Inflammatory macrophage treated with lipopolysaccharide for 4 hours (primary cell): ENCODE measurements around the gene LGALSL.
A peak's percentile ranks its signal among the peaks of the same experiment; 100 is the strongest.

Source experiments
- DNase-seq: peaks from one replicate; pipeline ENCODE4 v3.0.0-alpha.2; 2020

The LGALSL gene

DNA sequence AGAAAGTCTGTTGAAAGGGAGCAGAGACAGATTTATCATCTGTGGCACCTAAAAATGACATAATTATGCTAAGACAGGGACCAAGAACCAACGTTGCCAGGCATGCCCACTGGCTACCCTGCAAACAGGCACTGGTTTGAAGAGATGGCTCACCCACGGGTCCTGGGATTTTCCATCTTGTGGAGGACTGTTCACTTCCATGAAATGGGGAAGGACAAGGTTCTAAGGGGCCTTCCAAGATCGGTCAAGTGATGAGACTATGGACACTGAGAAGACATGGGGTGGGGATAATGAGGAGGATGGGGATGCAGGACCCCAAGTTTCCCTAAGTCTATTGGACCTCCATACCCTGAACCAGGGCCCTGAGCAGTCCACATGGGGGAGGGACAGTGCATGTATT lies 18.9 kb downstream of the LGALSL start:
- DNase-seq: peak; percentile 23

DNA sequence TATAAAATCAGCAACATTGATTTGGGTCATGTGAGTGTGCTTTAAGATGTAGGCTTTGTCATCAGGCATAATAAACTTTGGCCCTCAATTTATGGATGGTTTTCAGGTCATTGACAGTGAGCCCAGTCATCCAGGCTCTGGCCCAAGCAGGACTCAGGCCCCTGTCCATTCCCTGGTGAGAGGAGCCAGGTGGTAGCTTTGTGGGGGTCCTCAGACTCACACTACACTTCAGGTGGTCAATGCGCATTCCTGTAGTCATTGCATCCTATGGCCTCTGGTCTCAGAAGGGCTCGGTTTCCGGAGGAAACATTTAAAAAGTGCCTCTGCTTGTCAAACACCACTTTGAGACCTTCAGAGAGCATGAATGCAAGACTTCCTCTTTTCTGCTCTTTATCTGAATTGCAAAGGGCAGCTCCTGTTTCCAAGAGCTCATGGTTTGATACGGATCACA lies 20.2 kb downstream of the LGALSL start:
- DNase-seq: peak; percentile 31

DNA sequence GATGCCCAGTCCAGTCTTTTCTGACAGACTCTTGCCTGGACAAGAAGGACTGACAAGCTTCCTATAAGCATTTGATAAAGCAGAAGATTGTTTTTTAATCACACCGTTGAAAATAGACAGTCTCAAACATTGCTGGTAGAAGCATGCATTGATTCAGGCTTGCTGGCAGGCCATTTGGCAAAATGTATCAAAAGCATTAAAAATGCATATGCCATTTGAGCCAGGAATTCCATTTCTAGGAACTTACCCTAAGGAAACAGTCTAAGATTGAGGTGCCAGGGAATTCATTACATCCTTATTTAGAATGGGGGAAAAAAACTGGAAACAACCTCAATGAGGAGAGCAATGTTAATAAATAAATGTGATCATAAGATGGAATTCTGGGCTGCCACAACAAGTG lies 20.7 kb downstream of the LGALSL start:
- no peak for DNase-seq

DNA sequence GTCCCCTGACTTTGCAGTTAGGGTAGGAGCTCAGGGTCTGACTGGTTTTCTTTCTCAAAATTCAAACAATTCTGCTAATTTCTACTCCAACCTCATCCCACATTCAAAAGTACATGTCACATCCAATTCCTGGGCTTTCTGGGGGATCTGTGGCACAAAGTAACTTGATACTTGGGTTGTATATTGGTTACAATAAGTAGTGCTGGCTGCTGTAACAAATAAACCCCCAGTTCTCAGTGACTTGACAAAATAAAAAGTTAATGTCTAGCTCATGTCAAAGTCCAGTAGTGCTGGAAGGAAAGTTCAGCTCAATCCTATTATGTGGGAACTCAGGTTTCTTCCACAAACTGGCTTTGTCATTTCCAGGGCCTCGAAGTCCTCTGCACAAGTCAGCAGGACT lies 23.1 kb downstream of the LGALSL start:
- no peak for DNase-seq

DNA sequence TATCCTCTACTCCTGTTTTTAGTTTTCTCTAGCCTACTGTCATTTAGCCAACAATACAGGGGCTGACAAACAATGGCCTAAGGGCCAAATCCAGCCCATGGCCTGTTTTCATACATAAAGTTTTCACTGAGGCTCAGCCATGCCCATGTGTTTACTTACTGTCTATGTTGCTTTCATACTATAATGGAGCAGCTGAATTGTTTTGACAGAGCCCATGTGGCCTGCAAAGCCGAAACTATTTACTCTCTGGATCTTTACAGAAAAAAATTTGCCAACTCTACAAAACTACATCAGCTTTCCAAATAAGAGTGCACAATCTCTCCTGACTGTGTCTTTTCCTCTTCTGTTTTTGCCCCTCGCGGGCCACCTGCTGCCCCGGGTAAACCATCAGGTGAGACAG lies 24.0 kb downstream of the LGALSL start:
- DNase-seq: no peak

DNA sequence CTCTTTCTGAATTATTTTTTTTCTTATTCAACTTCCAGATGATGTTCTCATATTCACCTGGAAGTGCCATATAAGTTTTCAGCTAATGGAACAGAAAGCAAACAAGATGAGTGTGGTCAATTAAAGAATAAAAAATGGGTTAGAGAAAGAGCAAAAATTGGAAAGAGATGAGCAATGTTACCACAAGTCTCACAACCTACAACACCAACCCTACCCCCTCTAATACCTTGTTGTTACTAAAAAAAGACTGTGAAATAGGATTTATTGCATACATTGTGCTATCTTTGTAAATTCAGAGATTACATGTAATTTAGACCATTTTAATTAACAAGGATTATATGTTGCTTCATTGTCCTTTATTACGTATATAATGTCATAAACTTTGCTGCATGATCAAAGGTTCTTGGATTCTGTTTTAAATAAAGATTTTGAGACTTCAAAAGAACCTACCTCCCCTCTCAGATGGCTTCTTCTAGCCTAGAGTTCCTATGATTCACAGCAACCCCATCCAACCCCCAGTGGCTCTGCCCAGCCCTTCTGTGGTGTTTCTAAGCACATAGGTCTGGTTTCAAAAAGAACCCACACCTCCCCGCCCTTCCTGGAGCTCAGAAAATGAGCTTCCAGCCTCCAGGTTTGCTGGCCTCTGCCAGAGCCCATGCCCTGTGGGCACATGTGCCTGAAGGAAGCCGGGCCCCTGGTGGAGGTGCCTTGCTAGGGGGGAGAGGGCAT lies 24.7 kb downstream of the LGALSL start:
- DNase-seq: no peak

DNA sequence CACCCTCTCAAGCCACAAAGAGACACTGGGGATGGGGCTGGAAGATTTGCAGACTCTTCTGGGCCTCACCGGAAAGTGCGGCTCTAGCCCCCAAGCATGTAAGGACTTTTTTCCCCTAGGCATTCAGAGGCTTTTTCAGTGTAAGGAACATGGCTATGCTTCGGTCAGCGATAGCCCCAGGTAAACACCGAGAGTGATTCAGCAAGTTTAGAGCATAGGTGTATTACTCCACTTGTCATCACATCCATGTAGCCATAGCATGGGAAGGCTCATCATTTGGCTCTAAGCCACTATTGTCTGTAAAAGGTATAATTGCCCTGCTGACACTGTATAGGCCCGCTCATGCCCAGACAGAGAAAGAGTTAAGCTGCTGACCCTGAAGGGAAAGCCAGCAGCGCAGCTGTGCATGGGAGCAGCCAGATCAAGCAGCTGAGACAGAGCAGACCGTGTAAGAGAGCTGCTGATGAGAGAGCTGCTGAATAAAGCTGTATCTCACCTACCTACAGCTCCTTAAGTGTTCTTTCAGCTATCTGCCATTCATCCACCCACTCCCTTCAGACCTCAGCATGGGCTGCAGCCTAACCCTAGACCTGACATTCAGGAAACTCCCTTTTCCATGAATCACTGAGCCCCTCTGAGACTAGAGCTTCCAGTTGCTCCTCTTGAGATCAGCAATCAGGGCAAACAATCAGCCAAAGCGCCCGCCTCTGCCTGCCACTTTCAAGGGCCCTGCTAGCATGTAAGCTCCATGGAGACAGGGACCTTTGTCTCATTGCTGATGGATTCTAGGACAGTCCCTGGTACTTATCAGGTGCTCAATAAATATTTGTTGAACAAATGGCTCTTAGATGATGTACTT lies 25.5 kb downstream of the LGALSL start:
- no peak for DNase-seq

DNA sequence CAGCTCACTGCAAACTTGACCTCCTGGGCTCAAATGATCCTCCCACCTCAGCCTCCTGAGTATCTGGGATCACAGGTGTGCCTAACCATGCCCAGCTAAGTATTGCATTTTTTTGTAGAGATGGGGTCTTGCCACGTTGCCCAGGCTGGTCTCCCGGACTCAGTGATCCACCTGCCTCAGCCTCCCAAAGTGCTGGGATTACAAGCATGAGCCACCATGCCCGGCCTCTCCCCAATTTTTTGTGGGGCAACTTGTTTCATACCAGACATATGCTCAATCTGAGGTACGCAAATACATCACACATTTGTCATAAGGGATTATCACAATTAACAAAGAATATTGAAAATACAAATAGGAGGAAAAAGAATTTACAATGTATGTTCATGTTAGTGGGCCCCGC lies 27.7 kb downstream of the LGALSL start:
- no peak for DNase-seq

DNA sequence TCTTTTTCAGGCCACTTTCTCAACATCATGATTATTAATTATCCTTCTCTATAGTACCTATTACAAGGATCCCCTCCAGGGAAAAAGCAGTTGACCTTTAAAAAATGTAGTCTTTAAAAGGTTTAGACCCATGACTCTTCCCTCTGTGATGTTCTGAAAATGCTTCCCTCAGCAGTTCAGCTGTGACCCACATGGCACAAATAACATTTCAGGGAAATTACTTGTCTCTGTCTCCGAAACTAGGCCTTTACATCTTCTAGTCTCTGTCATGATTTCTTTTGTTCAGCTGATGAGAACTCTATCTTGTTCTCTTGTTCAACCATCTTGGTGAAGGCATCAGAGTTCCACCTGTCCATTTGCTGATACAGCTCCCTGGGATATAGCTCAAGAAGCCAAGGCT lies 28.3 kb downstream of the LGALSL start:
- DNase-seq: no peak

DNA sequence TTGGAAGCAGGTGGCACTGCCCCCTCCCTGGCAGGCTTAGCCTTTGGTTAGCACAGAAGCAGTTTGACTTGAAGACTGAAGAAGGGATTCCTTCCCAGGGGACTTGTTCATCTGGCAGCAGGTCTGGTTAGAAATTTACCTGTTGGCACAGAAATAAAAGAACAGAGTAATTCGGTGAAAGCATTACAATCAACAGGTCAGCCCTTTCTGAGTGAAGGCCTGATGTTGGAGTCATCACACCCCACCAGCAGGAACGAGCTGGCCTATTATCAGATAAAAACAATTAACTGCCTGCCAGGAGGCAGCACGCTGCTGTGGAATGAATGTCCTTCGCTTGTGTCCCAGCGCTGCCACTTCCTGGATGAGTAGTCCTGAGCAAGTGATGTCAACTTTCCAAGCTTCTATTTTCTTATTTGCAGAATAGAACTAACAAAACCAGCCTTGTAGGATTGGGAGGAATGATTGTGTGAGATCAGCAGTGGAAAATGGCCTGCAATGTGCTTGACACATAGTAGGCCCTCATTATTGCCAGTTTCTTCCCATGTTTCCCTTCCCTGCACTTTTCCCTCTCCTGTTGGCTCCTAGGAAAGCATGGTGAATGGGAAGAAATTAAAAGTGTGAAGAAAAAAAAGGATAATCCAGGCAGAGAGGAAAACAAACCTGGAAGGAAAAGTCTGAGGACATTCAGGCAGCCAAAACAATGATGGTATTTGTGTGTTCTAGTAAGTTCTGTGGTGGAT lies 29.0 kb downstream of the LGALSL start:
- no peak for DNase-seq

DNA sequence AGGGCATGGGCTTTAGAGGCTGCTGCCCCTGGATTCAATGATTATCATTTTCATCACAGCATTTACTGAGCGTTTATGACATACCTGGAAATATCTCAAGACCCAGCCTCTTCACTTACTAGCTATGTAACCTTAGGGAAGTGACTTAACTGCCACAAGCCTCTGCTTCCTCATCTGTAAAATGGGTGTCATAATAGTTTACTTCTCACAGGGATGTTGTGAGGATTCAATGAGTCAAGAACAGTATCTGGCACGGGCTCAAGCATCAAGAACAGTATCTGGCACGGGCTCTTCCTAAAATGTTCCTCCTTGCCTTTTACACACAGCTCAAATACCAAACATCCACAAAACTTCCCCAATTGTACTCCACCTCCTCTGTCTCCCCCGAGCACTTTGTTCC lies 31.4 kb downstream of the LGALSL start:
- DNase-seq: peak; percentile 69

DNA sequence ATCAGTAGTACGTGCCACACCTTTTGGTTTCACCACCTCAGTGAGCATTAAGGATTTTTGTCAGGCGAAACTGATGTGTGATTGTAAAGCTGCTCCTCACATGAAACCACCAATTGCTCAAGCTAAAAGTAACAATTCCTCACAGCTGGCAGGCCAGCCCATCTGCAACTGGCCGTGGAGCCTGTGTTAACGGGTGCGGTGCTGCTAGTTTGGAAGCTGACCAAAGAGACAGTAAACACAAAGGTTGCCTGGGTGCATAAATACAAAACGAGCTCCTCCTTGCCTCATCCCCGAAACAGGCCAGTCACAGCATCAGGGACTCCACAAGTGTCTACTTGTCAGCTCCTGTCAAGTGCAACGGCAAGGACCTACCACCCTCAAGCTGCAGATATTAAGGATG lies 32.0 kb downstream of the LGALSL start:
- no peak for DNase-seq

DNA sequence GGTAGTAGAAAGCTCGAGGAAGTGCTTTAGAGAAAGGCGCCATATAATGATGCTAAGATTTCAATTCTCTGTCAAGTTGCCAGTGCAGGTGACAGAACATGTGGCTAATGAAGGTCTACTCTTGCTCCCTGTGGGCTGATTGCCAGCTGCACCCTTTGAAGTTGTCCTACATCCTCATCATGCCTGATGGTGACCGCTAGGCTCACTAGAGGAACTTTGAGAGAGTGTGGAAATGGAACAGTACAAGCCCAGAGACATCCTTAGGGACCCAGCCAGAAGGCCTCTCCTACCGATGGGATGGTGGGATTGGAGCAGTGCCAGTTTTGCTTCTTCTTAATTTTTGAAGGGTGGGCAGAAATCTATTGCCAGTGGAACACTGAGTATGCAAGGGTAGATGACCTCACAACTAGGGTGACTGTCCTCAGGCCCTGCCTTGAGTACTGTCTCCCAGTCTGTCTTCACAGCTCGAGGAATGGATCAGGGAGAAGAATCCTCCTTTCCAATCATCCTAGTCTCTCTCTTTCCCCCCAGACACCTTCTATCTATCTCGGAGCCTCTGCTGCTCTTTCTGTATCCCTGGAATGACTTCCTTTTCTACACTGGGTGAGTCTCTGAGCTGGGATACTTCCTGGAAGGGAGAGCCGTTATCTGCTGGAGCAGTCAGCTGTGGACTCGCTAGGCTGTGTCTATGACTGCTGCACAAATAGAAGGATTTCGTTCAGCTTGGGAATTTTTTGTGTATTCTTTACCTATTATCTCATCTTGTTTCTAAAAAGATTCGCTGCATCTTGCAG lies 33.5 kb downstream of the LGALSL start:
- DNase-seq: no peak

DNA sequence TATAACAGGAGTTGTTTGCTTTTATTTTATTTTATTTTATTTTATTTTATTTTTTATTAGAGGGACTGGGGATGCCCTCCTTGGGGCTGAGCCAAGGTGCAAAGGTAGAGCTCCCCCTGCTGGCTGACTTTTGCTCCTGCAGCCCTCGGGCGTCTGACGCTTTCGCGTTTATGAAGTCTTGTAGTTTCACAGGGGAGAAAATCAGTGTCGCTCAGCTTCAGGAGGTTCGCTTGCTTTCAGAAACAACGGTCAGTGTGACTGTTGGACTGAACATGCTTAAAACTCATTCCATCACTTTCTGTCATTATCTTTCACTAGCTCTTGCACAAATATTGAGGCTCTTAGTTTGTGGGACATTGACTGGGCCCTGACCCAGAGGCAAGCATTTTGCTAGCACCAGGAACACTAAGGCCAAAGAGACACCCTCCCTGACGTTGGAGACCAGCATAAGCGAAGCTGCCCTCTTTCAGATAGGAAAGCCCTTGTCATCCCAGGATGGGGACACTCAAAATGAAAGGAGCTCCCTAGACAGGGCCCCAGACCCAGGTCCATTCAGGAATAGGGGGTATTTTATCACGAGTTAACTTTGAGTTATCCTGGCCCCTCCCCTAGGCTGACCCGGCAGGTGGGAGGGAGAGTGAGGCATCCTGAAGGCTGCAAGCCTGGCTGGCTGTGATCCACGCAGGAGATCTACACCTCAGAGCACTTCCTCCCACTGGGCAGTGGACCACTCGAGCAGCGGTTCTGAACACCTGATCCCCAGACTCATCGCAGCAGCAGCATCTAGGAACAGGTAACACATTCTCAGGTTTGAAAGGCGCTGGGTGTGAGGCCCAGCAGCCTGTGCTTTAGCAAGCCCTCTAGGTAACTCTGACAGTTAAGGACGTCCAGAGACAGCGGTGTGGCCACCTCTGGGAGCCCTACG lies 34.4 kb downstream of the LGALSL start:
- peak; percentile 68 for DNase-seq

DNA sequence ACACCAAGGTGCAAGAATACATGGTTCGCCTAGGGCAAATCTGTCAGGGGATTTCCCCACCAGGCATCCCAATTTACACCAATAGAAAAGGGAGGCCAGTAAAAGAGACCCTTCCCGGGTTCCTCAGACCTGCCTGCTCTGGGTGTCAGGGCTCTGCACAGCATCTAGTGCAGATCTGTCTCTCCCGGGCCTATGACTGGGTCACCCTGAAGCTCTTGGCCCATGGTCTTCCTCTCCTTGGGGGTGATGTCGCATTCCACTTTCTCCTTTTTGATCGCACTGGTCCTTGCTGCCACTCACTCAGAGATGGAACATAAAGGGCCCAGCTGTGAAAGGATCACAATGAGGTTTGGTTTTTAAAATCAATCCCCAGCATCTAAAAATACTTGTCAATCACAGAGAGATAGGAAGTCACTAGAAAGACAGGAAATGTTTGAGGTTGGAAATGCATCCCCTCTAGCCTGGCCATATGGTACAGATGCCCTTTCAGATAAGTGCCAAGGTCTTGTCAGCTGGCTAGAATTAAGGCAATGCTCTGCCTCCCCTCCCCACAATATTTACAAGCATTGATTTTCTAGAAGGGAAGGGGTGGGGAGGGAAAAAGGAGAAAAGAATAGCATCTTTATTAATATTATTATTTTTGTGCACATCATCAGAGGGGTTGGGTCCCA lies 35.3 kb downstream of the LGALSL start:
- DNase-seq: no peak

DNA sequence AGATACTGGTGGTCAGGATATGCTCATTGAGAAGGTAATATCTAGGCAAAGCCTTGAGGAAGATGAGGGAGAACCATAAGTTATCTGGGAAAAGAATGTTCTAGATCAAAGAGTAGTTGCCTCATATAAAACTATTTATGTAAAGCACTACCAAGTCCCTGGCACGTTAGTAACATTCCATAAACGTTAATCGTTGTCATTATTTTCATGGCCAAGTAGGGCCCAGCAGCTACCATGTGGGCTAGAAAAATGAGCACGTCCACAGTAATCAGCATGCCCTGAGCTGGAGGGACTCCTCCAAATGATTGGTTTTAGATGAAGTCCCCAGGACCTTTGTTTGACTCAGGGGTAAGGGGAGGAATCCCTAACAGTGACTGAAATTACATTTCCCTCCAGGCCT lies 37.5 kb downstream of the LGALSL start:
- DNase-seq: no peak

DNA sequence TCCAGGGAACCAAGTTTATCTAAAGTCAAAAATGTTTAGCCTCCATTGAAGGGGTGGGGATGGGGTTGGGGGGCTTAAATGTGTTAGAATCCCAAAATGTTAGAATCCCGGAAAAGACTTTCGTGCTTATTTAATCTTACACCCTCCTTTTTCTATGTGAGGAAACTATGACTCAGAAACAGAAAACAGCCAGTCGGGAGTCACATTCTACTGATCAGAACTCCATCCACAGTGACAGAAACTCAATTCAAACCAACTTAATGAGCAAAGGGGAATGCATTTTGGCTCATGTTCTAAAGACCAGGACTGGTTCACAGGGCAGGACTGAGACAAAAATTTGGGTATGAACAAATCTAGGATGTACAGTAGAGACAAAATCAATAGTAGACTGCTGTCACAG lies 38.3 kb downstream of the LGALSL start:
- no peak for DNase-seq

DNA sequence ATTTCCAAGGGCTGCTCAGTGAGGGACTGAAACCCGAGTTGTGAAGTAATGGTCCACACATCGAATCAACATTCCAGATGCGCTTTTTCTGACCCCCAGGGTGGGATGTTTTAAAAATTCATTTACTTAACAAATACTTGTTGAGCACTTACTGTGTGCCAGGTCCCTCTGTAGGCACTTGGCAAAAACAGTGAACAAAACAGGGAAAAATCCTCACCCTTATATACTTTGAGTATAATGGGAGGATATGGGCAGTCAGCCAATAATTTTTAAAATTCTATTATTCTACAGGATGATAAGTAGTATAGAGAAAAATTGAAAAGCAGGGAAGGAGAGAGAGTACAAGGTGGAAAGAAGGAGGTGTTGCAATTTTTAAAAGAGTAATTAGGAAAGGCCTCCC lies 38.9 kb downstream of the LGALSL start:
- no peak for DNase-seq

DNA sequence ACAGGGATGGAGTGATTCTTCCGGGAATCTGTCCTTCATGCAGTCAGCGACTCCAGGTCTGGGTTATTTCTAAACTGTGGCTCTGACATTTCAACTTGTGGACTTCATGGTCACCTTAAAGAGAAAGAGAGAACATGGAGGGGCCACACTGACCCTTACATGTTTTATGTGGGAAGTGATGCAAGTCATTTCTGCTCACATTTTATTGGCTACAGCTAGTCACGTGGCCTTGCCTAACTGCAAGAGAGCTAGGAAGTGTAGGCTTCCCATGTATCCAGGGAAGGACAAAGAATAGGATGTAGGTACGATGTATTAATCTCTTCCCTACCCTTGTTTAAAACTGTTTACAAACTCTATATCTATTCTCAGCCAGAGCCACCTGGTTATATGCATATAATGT lies 39.8 kb downstream of the LGALSL start:
- no peak for DNase-seq

DNA sequence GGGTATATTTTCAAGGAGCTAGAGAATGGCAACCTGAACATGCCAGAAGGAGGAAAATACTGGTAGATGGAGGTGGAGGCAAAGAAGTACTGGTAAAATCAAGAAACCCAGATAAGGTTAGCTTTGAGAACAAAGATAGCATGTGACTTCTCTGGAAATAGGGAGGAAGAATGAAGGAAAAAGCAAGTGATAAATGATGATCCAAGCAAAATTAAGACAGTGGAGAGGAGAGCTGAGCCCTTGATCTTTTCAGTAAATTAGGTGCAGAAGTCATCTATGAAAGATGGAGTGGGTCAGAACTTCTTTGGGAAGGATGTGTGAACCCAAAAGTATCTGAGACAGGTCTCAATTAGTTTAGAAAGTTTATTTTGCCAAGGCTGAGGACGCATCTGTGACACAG lies 44.5 kb downstream of the LGALSL start:
- no peak for DNase-seq

DNA sequence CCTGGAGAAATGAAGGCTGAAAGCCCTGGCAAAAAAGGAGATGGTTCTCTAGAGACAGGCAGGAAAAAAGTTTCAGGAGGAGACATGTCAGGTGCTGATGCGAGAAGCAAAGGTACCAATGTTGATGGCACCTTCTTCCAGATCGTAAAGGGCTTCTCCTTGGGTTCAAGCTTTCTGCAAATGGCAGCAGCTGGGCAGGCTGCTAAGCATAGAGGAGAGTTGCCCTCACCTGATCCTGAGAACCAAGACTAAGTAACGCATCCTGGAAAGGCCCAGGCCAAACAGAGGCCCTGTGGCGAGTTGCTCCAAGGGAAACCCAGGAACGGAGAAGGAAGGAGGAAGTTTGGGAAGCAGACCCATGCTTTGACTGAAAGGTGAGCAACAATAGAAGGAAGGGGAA lies 46.6 kb downstream of the LGALSL start:
- DNase-seq: no peak
